GM23248 (cell line): ENCODE data around the gene FNTB.

ENCODE experiments used
- EZH2 ChIP-seq: fragments of 200-600 bp; sonication (generic); IDR thresholded peaks from 2 replicates; pipeline ENCODE4 v1.6.1; 2018; ENCODE audit warnings: antibody characterized with exemption, mild to moderate bottlenecking; ENCODE audit not compliant: insufficient read depth, poor library complexity, severe bottlenecking
- EZH2phosphoT487 ChIP-seq: fragments of 200-600 bp; sonication (generic); IDR thresholded peaks from 2 replicates; pipeline ENCODE4 v1.6.1; 2018; ENCODE audit warnings: antibody characterized with exemption, moderate library complexity, mild to moderate bottlenecking, low read depth; ENCODE audit not compliant: insufficient read depth

DNA sequence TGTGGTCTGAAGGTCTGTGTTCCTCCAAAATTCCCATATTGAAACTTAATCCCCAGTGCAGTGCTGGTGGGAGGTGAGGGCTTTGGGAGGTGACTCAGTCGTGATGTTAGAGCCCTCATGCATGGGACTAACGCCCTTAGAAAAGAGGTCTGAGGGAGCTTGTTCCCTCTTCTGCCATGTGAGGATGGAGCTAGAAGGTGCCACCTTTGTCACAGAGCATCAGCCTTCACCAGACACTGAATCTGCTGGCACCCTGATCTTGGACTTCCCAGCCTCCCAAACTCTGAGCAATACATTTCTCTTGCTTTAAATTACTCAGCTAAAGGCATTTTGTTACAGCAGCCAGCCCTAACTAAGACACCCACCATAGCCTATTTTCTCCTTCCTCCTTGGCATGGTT is 28.5 kb upstream of the FNTB start:
- TF ChIP-seq EZH2 (no peak), EZH2phosphoT487 (no peak)
